Transverse colon (tissue), 4 donors: ENCODE results near the gene CUL7. TPM values are rescaled to one million over a fixed set of nuclear protein-coding genes. Genes with fewer than 3 reads are reported as not detected.

Source experiments
- DNase-seq: peaks from one replicate; pipeline ENCODE4 v3.0.0-alpha.2; 2019
- H3K27ac ChIP-seq, 4 donors: fragments of 200-600 bp; sonication (generic); 2 replicates each; pipeline ENCODE4 v1.5.1; 2016 to 2018; ENCODE audit warnings: inconsistent platforms in 4 of 4
- H3K27me3 ChIP-seq: fragments of 200-600 bp; sonication (generic); 2 replicates; pipeline ENCODE4 v1.5.1; 2017; ENCODE audit warnings: inconsistent platforms
- H3K36me3 ChIP-seq, 4 donors: fragments of 200-600 bp; sonication (generic); 2 replicates each; pipeline ENCODE4 v1.5.1; 2017 to 2019; ENCODE audit warnings: inconsistent platforms in 4 of 4
- H3K4me1 ChIP-seq, 4 donors: fragments of 200-600 bp; sonication (generic); 2 replicates each; pipeline ENCODE4 v1.5.1; 2017 to 2020; ENCODE audit warnings: inconsistent platforms in 4 of 4
- H3K4me3 ChIP-seq, 4 donors: fragments of 200-600 bp; sonication (generic); 1 replicate in 1 of 4; 2 replicates in 3 of 4; pipeline versions ENCODE4 v1.5.1 to v1.6.1; 2017 to 2019; ENCODE audit warnings: inconsistent platforms in 4 of 4
- H3K9me3 ChIP-seq, 2 donors: fragments of 200-600 bp; sonication (generic); 2 replicates each; pipeline ENCODE4 v1.5.1; 2017 to 2019; ENCODE audit warnings: inconsistent platforms in 2 of 2
- CTCF ChIP-seq, 5 experiments: fragments of 200-600 bp in 3 of 5; fragments of 450-650 bp in 2 of 5; sonication (generic) in 3 of 5; IDR thresholded peaks; 1 replicate in 2 of 5; 2 replicates in 3 of 5; pipeline ENCODE4 v1.5.1; 2016 to 2017; ENCODE audit warnings: antibody characterized with exemption in 5 of 5, inconsistent platforms in 3 of 5, mild to moderate bottlenecking in 2 of 5, moderate library complexity in 1 of 5
- EP300 ChIP-seq: sonication (generic); formaldehyde crosslinking; IDR thresholded peaks from one replicate; pipeline ENCODE4 v1.6.1; 2017; ENCODE audit warnings: antibody characterized with exemption, low read depth
- POLR2A ChIP-seq: fragments of 450-650 bp; IDR thresholded peaks from one replicate; pipeline ENCODE4 v1.6.1; 2016; ENCODE audit warnings: antibody characterized with exemption, mild to moderate bottlenecking, moderate library complexity
- POLR2AphosphoS5 ChIP-seq, 3 donors: sonication (generic); formaldehyde crosslinking; IDR thresholded peaks; one replicate each; pipeline ENCODE4 v1.6.1; 2016; ENCODE audit warnings: antibody characterized with exemption in 3 of 3
- WGBS, 2 donors: methylation state at CpG; one replicate each; pipeline ENCODE4 v1.1.5; 2018; ENCODE audit warnings: low coverage in 1 of 2; 5-methylcytosine and 5-hydroxymethylcytosine counted together
- in situ Hi-C, 4 donors: fragments of 200-750 bp; cut with MboI; loops; one replicate each; pipeline versions ENCODE4 v1.15.0 to v1.15.1; 2017; ENCODE audit warnings: low sequenced_read_pairs in 3 of 4, low pct_ligation_motif_present in 1 of 4, low pct_unique_long_range_greater_than_20kb in 1 of 4
- intact Hi-C: fragments of 100-400 bp; cut with DNase I; formaldehyde crosslinking; loops from one replicate; pipeline ENCODE4 v1.15.1; 2023; ENCODE audit warnings: low total_unique reads
- total RNA-seq, 4 donors: library from RNA; depleted of rRNA; stranded (reverse); fragments of >200 nt; gene quantifications; one replicate each; pipeline ENCODE4 v1.1.0, GENCODE V29; 2016

CUL7 gene
- total RNA-seq, 4 donors from 2014 or later = 13.0 to 29.3 (median 15.7) TPM

- intact Hi-C loops = no loop called here
- in situ Hi-C loops = no loop called here
- Histone ChIP-seq H3K27me3 (no peaks in the 10 kb centered on the region), H3K9me3 (no peaks in the 10 kb centered on the region), H3K27ac (peak overlapping the region; percentile 89 to 95 (median 92)), H3K36me3 (peaks cover 0 to 5% (median 1%) of the 10 kb centered on the region in 4 donors), H3K4me1 (peaks cover 17 to 33% (median 29%) of the 10 kb centered on the region in 4 donors), H3K4me3 (peak overlapping the region; percentile 51 to 81 (median 68))
- peak; percentile 75 for TF ChIP-seq POLR2A
- no peak for TF ChIP-seq EP300
- TF ChIP-seq CTCF (IDR thresholded peaks at IDR 0.05) = no peak
- TF ChIP-seq POLR2AphosphoS5 (IDR thresholded peaks at IDR 0.05) = peak; percentile 64 to 95 (median 87)
- WGBS, 2 donors = 8% methylated on average over 15 of the region's 15 CpGs; no CpG with 5 or more reads in 1 of the 2 donors
- DNase-seq = peak; percentile 88
These were observed 6.5 kb upstream of the CUL7 start for GRCh38 chr6:43060034-43060754.

DNA sequence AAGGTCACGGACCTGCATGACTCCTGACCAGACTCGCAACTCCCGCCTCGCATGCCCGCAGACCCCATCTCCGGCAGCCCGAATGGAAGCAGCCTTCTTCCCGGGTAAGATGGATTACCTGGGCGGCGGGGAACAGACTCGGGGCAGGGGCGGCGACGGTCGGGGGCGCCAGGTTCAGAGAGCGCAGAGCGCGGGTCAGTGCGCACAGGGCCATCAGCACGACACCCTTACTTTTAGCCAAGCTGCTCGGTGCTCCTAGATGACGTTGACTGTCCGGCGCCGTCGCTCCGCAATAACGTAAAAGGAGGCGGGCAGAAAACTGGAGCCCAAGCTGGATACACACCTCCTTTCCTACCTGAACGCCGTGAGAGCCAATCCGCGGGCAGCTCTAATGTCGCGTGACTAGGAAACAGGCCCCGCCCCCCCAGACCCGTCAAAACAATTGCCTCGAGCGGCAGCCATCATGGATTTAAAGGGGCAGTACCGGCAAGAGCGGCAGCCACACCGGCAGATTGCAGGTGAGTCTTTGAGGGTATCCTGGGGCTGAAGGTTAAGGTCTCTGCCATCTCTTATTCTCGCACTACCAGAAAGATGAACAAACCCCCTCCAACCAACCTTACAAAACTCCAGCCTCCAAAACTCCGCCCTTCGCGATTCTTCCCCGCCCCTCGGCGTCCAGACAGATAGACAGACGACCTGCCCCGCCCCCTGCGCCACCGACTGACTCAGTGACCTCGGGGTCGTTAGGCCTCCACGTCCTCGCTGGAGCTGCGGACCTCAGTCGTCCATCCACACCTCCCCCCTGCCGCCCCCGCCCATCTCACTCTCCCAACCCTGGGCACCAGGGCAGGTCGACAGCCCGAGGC is 5.8 kb upstream of the CUL7 start, which contains the start of the genes KLC4 and MRPL2:
Gene KLC4 (plus strand): TSS at position 464 of the 866 bp plus-strand sequence. CDS start 1,705 bp downstream, outside the sequence.
Gene MRPL2 (minus strand): TSS at position 267 of the 866 bp plus-strand sequence. CDS start 53 bp downstream, at position 214.
- intact Hi-C loops = no loop called here
- H3K36me3 ChIP-seq = peaks cover 0 to 4% (median 0%) of the 10 kb centered on the region in 4 donors
- H3K27ac ChIP-seq = peak within 1 kb of the TSS; percentile 89 to 95 (median 92)
- no peaks in the 10 kb centered on the region for H3K27me3 ChIP-seq
- in situ Hi-C loops = no loop called here
- peak; percentile 99 for DNase-seq
- H3K4me1 ChIP-seq = peaks cover 17 to 35% (median 29%) of the 10 kb centered on the region in 4 donors
- no peaks in the 10 kb centered on the region for H3K9me3 ChIP-seq
- peak within 1 kb of the TSS; percentile 68 to 81 (median 70) for H3K4me3 ChIP-seq
- WGBS, 2 donors = 1% methylated on average over 52 of the region's 64 CpGs; no CpG with 5 or more reads in 1 of the 2 donors
- TF ChIP-seq POLR2A = peak; percentile 91
- TF ChIP-seq POLR2AphosphoS5 (IDR thresholded peaks at IDR 0.05) = peak; percentile 91 to 94 (median 92)
- no peak for TF ChIP-seq EP300
- no peak for TF ChIP-seq CTCF (IDR thresholded peaks at IDR 0.05)

- intact Hi-C loops = no loop called here
- no peak for DNase-seq
- Histone ChIP-seq H3K9me3 (no peaks in the 10 kb centered on the region), H3K27me3 (no peaks in the 10 kb centered on the region), H3K27ac (peak overlapping the region; percentile 89 to 95 (median 92)), H3K36me3 (peaks cover 0 to 4% (median 0%) of the 10 kb centered on the region in 4 donors), H3K4me3 (peak overlapping the region; percentile 68 to 81 (median 70)), H3K4me1 (peaks cover 17 to 41% (median 29%) of the 10 kb centered on the region in 4 donors)
- whole genome bisulfite sequencing, 2 donors = 63% methylated on average over 1 of the region's 1 CpG; no CpG with 5 or more reads in 1 of the 2 donors
- TF ChIP-seq POLR2AphosphoS5 (IDR thresholded peaks at IDR 0.05) = no peak
- no peak for TF ChIP-seq EP300
- no peak for TF ChIP-seq CTCF (IDR thresholded peaks at IDR 0.05)
- no peak for TF ChIP-seq POLR2A
- in situ Hi-C loops = no loop called here
These were observed 4.9 kb upstream of the CUL7 start for GRCh38 chr6:43058531-43058930.

GRCh38 chr6:43055966-43056365 is 2.3 kb upstream of the CUL7 start:
- in situ Hi-C loops = no loop called here
- Histone ChIP-seq H3K27me3 (no peaks in the 10 kb centered on the region), H3K9me3 (no peaks in the 10 kb centered on the region), H3K4me1 (peaks cover 17 to 38% (median 31%) of the 10 kb centered on the region in 4 donors), H3K36me3 (peaks cover 0 to 4% (median 0%) of the 10 kb centered on the region in 4 donors), H3K27ac (no peak overlapping the region), H3K4me3 (no peak overlapping the region)
- DNase-seq = no peak
- 82 to 91% methylated on average over 2 to 8 of the region's 8 CpGs for WGBS, 2 donors
- intact Hi-C loops = no loop called here
- no peak for TF ChIP-seq POLR2AphosphoS5 (IDR thresholded peaks at IDR 0.05)
- TF ChIP-seq POLR2A = no peak
- no peak for TF ChIP-seq EP300
- TF ChIP-seq CTCF (IDR thresholded peaks at IDR 0.05) = no peak
